Suprapubic skin (tissue), 3 donors: ENCODE results near the gene TAF12.

Experiments
- CTCF ChIP-seq, 2 donors: fragments of 200-600 bp in 1 of 2; fragments of 450-650 bp in 1 of 2; sonication (generic) in 1 of 2; IDR thresholded peaks; one replicate each; pipeline ENCODE4 v1.5.1; 2016 to 2019; ENCODE audit warnings: antibody characterized with exemption in 2 of 2, mild to moderate bottlenecking in 1 of 2, moderate library complexity in 1 of 2
- POLR2AphosphoS5 ChIP-seq, 3 donors: sonication (generic); formaldehyde crosslinking; IDR thresholded peaks; one replicate each; pipeline ENCODE4 v1.6.1; 2017; ENCODE audit warnings: antibody characterized with exemption in 3 of 3

GRCh38 chr1:28579401-28579800 is 63.5 kb downstream of the TAF12 start:
- TF ChIP-seq CTCF (IDR thresholded peaks at IDR 0.05) (no peak), POLR2AphosphoS5 (IDR thresholded peaks at IDR 0.05) (no peak)
